GM23338 (cell line): ENCODE data around the gene KIAA0408. TPM values are rescaled to one million over a fixed set of nuclear protein-coding genes. Genes with fewer than 3 reads are reported as not detected.

ENCODE experiments used
- ATAC-seq: fragments of 200-7000 bp; cut with Tn5 transposase; 3 replicates; pipeline ENCODE4 v1.9.1; 2020
- DNase-seq: peaks from one replicate; pipeline ENCODE4 v3.0.0-alpha.2; 2015; ENCODE audit warnings: low spot score
- H2AFZ ChIP-seq: fragments of 200-600 bp; sonication (generic); 2 replicates; pipeline ENCODE4 v1.8.0; 2016; ENCODE audit warnings: antibody characterized with exemption, mild to moderate bottlenecking, moderate library complexity
- H3F3A ChIP-seq: fragments of 200-600 bp; sonication (generic); replicated peaks from 2 replicates; pipeline ENCODE4 v1.8.0; 2017; ENCODE audit warnings: antibody characterized with exemption, mixed run types, low read depth
- H3K27ac ChIP-seq: fragments of 200-600 bp; sonication (generic); 2 replicates; pipeline ENCODE4 v1.6.1; 2016; ENCODE audit warnings: low read depth
- H3K27me3 ChIP-seq: fragments of 200-600 bp; sonication (generic); 2 replicates; pipeline ENCODE4 v1.8.0; 2016; ENCODE audit warnings: mild to moderate bottlenecking, mixed run types, moderate library complexity; ENCODE audit not compliant: insufficient read depth
- H3K36me3 ChIP-seq: fragments of 200-600 bp; sonication (generic); 2 replicates; pipeline ENCODE4 v1.8.0; 2016; ENCODE audit warnings: mild to moderate bottlenecking; ENCODE audit not compliant: insufficient read depth
- H3K4me1 ChIP-seq: fragments of 200-600 bp; sonication (generic); 2 replicates; pipeline ENCODE4 v1.8.0; 2016; ENCODE audit warnings: mild to moderate bottlenecking, moderate library complexity; ENCODE audit not compliant: insufficient read depth
- H3K4me2 ChIP-seq: fragments of 200-600 bp; sonication (generic); 2 replicates; pipeline ENCODE4 v1.7.1; 2017; ENCODE audit warnings: mixed run types
- H3K4me3 ChIP-seq: fragments of 200-600 bp; sonication (generic); 2 replicates; pipeline ENCODE4 v1.6.1; 2016; ENCODE audit warnings: mixed run types
- H3K79me2 ChIP-seq: fragments of 200-600 bp; sonication (generic); replicated peaks from 2 replicates; pipeline ENCODE4 v1.8.0; 2017; ENCODE audit warnings: mild to moderate bottlenecking; ENCODE audit not compliant: insufficient read depth
- H3K9me2 ChIP-seq: fragments of 200-600 bp; sonication (generic); 2 replicates; pipeline ENCODE4 v1.8.0; 2017; ENCODE audit not compliant: insufficient read depth
- H4K20me1 ChIP-seq: fragments of 200-600 bp; sonication (generic); replicated peaks from 2 replicates; pipeline ENCODE4 v1.8.0; 2017; ENCODE audit warnings: mild to moderate bottlenecking; ENCODE audit not compliant: insufficient read depth
- H3K27ac Mint-ChIP-seq: 2 replicates; pipeline ENCODE4 v1.8.0; 2020; ENCODE audit warnings: inconsistent platforms, mild to moderate bottlenecking, moderate library complexity, mixed read lengths
- H3K27me3 Mint-ChIP-seq: 3 replicates; pipeline ENCODE4 v1.8.0; 2022; ENCODE audit warnings: low read depth, mild to moderate bottlenecking, moderate library complexity, mixed read lengths, inconsistent platforms; ENCODE audit not compliant: insufficient read depth, poor library complexity
- H3K36me3 Mint-ChIP-seq: 3 replicates; pipeline ENCODE4 v1.8.0; 2021; ENCODE audit warnings: low read depth, mild to moderate bottlenecking, inconsistent platforms, moderate library complexity, mixed read lengths
- H3K4me1 Mint-ChIP-seq: 3 replicates; pipeline ENCODE4 v1.8.0; 2020; ENCODE audit warnings: mild to moderate bottlenecking, inconsistent platforms, mixed read lengths
- H3K4me3 Mint-ChIP-seq: 3 replicates; pipeline ENCODE4 v1.8.0; 2021; ENCODE audit warnings: moderate library complexity, mild to moderate bottlenecking, inconsistent platforms, mixed read lengths
- H3K9me3 Mint-ChIP-seq: 3 replicates; pipeline ENCODE4 v1.8.0; 2020; ENCODE audit warnings: moderate library complexity, mild to moderate bottlenecking, inconsistent platforms, mixed read lengths
- CREB1 ChIP-seq: fragments of 250-450 bp; sonication (Bioruptor Pico); IDR thresholded peaks from 2 replicates; pipeline ENCODE4 v1.5.0; 2020; ENCODE audit warnings: low read depth, mild to moderate bottlenecking, moderate library complexity
- CTCF ChIP-seq, 2 experiments: fragments of 200-600 bp in 1 of 2; sonication (generic) in 1 of 2; conservative IDR thresholded peaks; 2 replicates each; pipeline versions ENCODE4 v1.5.1 to v1.6.1; 2016 to 2017; ENCODE audit warnings: antibody characterized with exemption in 2 of 2, low read depth in 2 of 2, mild to moderate bottlenecking in 2 of 2, moderate library complexity in 1 of 2
- ETS1 ChIP-seq: IDR thresholded peaks from 2 replicates; pipeline ENCODE4 v1.6.1; 2016; ENCODE audit warnings: antibody characterized with exemption
- EZH2 ChIP-seq: fragments of 200-600 bp; sonication (generic); IDR thresholded peaks from one replicate; pipeline ENCODE4 v1.8.0; 2017; ENCODE audit warnings: antibody characterized with exemption, mild to moderate bottlenecking, low read depth; ENCODE audit not compliant: unreplicated experiment
- EZH2phosphoT487 ChIP-seq: fragments of 200-600 bp; sonication (generic); IDR thresholded peaks from one replicate; pipeline ENCODE4 v1.8.1; 2018; ENCODE audit warnings: antibody characterized with exemption; ENCODE audit not compliant: unreplicated experiment
- JUNB ChIP-seq: IDR thresholded peaks from one replicate; pipeline ENCODE4 v1.6.1; 2016; ENCODE audit warnings: antibody characterized with exemption; ENCODE audit not compliant: unreplicated experiment
- NANOG ChIP-seq: IDR thresholded peaks from 2 replicates; pipeline ENCODE4 v1.6.1; 2016; ENCODE audit warnings: antibody characterized with exemption, borderline replicate concordance
- POLR2AphosphoS5 ChIP-seq: IDR thresholded peaks from 2 replicates; pipeline ENCODE4 v1.6.1; 2016; ENCODE audit warnings: antibody characterized with exemption, low read depth
- STAT1 ChIP-seq: IDR thresholded peaks from one replicate; pipeline ENCODE4 v1.6.1; 2016; ENCODE audit warnings: antibody characterized with exemption; ENCODE audit not compliant: unreplicated experiment
- ZNF114 ChIP-seq: fragments of 250-450 bp; sonication (Bioruptor Pico); IDR thresholded peaks from 2 replicates; pipeline ENCODE4 v1.5.0; 2020; ENCODE audit warnings: mild to moderate bottlenecking, moderate library complexity
- ZNF331 ChIP-seq: fragments of 250-450 bp; sonication (Bioruptor Pico); IDR thresholded peaks from 2 replicates; pipeline ENCODE4 v1.5.0; 2020; ENCODE audit warnings: low read depth, mild to moderate bottlenecking, moderate library complexity
- ZNF462 ChIP-seq: fragments of 250-450 bp; sonication (Bioruptor Pico); IDR thresholded peaks from 2 replicates; pipeline ENCODE4 v1.5.0; 2020; ENCODE audit warnings: mild to moderate bottlenecking, moderate library complexity
- polyA plus RNA-seq: library from polyadenylated mRNA; unstranded; fragments of >200 nt; fragmentation: Nextera tagmentation; extraction: Ambion mirVana; gene quantifications from 2 replicates; pipeline ENCODE4 v1.2.1, GENCODE V29; 2016
- total RNA-seq: library from RNA; depleted of rRNA; stranded (reverse); fragments of >200 nt; shearing (Covaris generic); gene quantifications from 2 replicates; pipeline ENCODE4 v1.2.3, GENCODE V29; 2014

The KIAA0408 gene
- total and polyA plus RNA-seq, 2 experiments from 2014 or later: 4.0 to 9.1 TPM

- DNase-seq: peak; percentile 27
- Histone ChIP-seq H3K4me1 (peaks cover 55% of the 10 kb centered on the region), H3K36me3 (no peaks in the 10 kb centered on the region), H3K4me2 (peak overlapping the region; percentile 34; the same call in 1 of the 2 replicates), H4K20me1 (no peaks in the 10 kb centered on the region), H3K4me3 (no peak overlapping the region), H3K27ac (peak overlapping the region; percentile 97), H3K79me2 (no peaks in the 10 kb centered on the region), H2AFZ (no peak overlapping the region), H3K27me3 (no peaks in the 10 kb centered on the region), H3F3A (no peaks in the 10 kb centered on the region), H3K9me2 (no peaks in the 10 kb centered on the region)
- peak; percentile 13; the same call in 2 of the 3 replicates for ATAC-seq
- H3K4me1 Mint-ChIP-seq: peaks cover 66% of the 10 kb centered on the region
- no peaks in the 10 kb centered on the region for H3K27me3 Mint-ChIP-seq
- H3K9me3 Mint-ChIP-seq: no peaks in the 10 kb centered on the region
- TF ChIP-seq EZH2phosphoT487: no peak
- H3K27ac Mint-ChIP-seq: peak overlapping the region; percentile 97
- peaks cover 34% of the 10 kb centered on the region for H3K36me3 Mint-ChIP-seq
- H3K4me3 Mint-ChIP-seq: peak overlapping the region; percentile 17; the same call in 1 of the 3 replicates
These were observed 23.1 kb upstream of the KIAA0408 start for GRCh38 chr6:127482325-127482724.

GRCh38 chr6:127481628-127482027 is 22.4 kb upstream of the KIAA0408 start:
- Histone ChIP-seq H3F3A (no peaks in the 10 kb centered on the region), H4K20me1 (no peaks in the 10 kb centered on the region), H3K9me2 (no peaks in the 10 kb centered on the region), H3K36me3 (no peaks in the 10 kb centered on the region), H3K4me3 (no peak overlapping the region), H3K27me3 (no peaks in the 10 kb centered on the region), H3K4me1 (peaks cover 51% of the 10 kb centered on the region), H3K79me2 (no peaks in the 10 kb centered on the region), H3K4me2 (0 out of 2 replicates have a peak overlapping the region, but pooled peaks have one; percentile 13), H2AFZ (no peak overlapping the region), H3K27ac (peak overlapping the region; percentile 97)
- H3K27me3 Mint-ChIP-seq: no peaks in the 10 kb centered on the region
- DNase-seq: peak; percentile 17
- H3K4me3 Mint-ChIP-seq: no peak overlapping the region
- peaks cover 35% of the 10 kb centered on the region for H3K36me3 Mint-ChIP-seq
- peaks cover 59% of the 10 kb centered on the region for H3K4me1 Mint-ChIP-seq
- no peak for ATAC-seq
- H3K9me3 Mint-ChIP-seq: no peaks in the 10 kb centered on the region
- peak overlapping the region; percentile 97 for H3K27ac Mint-ChIP-seq
- no peak for TF ChIP-seq STAT1
- TF ChIP-seq NANOG: no peak
- no peak for TF ChIP-seq EZH2phosphoT487
- no peak for TF ChIP-seq JUNB
- TF ChIP-seq CREB1: no peak
- TF ChIP-seq ZNF331 (CRISPR knock-in tag): no peak
- no peak for TF ChIP-seq ETS1
- no peak for TF ChIP-seq ZNF114 (CRISPR knock-in tag)
- TF ChIP-seq POLR2AphosphoS5: no peak
- no peak for TF ChIP-seq EZH2
- TF ChIP-seq CTCF (conservative IDR thresholded peaks at IDR 0.05; ENCODE audit: low read depth in 2 of 2): no peak
- no peak for TF ChIP-seq ZNF462 (CRISPR knock-in tag)
